CD4-positive, alpha-beta T cell treated with Interleukin-17A for 1 hour (primary cell): ENCODE results near the gene ZFP14.
A peak's percentile ranks its signal among the peaks of the same experiment; 100 is the strongest.

Experiments
- DNase-seq: peaks from one replicate; pipeline ENCODE4 v3.0.0-alpha.2; 2020

Gene ZFP14

DNA sequence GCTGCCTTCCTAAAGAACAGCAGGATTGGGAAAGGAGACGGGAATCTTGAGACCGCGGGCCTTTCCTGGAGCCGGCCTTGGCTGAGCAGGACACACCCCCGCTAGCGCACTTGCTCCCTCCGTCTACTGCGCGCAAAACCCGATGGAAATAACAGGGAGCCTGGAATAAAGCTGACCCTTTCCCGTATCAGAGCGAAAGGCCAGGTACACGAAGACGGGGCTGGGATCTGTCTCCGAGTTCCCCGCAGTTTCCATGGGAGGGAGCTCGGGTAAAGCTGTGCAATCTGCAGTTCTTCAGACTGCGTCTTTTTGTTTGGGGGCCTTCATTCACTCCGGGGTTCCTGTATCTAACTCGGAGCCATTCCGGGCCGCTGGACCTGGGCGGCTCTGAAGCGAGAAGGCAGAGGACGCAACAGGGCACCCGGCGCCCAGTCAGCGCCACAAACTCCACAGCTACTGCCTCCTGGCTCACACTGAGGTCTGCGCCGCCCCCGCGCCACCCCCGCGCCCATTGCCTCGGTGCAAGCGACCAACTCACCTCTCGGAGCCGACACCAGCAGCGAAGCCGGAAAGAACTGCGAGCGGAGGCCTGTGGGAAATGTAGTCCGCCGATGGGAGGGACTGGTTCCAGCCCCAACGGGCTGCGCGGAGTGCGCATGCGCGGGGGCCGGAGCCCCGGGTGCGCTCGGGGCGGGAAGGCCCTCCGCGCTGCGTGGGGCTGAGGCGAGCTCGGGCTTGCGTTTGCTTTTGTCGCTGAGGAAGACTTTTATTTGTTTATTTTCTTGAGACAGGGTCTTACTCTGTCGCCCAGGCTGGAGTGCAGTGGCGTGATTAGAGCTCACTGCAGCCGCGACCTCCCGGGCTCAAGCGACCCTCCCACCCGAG, at the start of gene ZFP14:
TSS of gene ZFP14 (minus strand) at position 577 of the 885 bp plus-strand sequence. CDS start 11,309 bp downstream, outside the sequence.
- peak; percentile 97 for DNase-seq

- no peak for DNase-seq
Observed at GRCh38 chr19:36423925-36424324, 44.9 kb upstream of the ZFP14 start.

- no peak for DNase-seq
Observed at GRCh38 chr19:36421749-36422481, 42.9 kb upstream of the ZFP14 start.

- no peak for DNase-seq
Observed at GRCh38 chr19:36420961-36421748, 42.2 kb upstream of the ZFP14 start.

DNA sequence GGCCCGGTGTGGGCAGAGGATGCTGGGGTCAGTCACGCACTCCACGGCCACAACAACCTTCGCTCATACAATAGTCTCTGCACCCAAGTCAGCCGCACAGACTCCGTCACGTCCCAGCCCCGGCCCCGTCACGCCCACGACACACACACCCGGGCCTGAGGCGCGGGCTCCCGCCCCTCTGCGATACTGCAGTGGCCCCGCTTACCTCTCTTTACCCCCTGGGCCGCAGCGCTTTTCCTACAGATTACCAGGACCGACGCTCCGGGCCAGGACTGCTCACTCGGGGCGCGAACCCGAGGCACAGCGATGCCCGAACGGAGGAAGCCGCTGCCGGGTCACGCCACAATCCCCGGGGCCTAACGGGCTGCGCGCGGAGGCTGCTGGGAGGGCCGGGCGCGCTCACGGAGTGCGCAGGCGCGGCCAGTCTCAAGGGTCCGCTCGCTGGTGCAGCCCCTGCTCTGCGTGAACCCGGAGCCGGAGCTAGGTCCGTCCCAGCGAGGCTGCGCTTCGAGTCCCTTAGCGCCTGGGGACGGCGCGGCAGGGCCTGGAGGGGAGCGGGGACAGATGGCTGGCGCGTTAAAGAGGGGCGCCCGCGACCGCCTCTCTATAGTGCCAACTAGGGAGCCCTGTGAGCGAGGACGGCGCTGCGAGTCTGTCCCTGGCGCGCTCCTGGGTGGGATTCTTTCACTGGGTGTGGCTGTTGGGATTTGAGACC, 39.4 kb upstream of the ZFP14 start, which contains the start of gene ZFP82:
TSS of gene ZFP82 (minus strand) at position 358 of the 715 bp plus-strand sequence. CDS start 8,855 bp downstream, outside the sequence.
- peak; percentile 80 for DNase-seq

DNA sequence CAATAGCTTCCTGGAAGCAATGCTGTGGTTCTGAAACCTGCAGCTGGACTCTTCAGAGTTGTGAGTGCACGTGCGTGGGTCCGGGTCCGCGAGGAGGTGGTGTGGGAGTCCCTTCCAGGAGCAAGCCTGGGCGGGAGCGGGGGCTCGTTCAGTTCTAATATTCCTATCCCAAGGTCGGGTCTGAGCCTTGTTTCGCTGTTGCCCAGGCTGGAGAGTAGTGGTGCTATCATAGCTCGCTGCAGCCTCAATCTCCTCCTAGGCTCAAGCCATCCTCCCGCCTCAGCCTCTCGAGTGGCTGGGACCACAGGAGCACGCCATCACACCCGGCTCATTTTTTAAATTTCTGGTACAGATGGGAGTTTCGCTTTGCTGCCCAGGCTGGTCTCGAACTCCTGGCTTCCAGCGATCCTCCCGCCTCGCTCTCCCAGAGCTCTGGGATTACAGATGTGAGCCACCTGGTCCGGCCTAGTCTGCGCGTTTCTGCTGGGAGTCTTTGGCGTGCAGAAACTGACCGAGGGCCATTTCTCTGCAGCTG, 38.8 kb upstream of the ZFP14 start:
- DNase-seq, result no peak

DNA sequence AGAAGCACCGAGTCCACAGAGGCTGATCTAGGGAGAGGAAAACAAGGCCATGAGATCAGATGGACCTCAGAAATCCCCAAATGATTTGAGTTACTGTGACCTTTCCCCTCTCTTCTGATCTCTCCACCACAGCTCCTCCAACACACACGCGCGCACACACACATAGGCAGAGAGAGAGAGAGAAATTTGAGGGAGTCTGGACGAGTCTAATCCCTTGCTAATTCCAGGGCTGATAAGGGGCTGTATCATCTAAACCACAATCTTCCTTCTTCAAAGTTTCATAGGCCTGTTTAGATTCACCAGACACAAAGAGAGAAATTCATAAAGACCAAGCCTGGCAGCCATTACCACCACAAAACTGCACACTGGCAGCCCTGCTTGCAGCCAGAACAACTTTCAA, 30.8 kb upstream of the ZFP14 start:
- no peak for DNase-seq

GRCh38 chr19:36408101-36408500, 29.1 kb upstream of the ZFP14 start:
- no peak for DNase-seq

GRCh38 chr19:36404498-36404897, 25.5 kb upstream of the ZFP14 start:
- DNase-seq, result no peak

DNA sequence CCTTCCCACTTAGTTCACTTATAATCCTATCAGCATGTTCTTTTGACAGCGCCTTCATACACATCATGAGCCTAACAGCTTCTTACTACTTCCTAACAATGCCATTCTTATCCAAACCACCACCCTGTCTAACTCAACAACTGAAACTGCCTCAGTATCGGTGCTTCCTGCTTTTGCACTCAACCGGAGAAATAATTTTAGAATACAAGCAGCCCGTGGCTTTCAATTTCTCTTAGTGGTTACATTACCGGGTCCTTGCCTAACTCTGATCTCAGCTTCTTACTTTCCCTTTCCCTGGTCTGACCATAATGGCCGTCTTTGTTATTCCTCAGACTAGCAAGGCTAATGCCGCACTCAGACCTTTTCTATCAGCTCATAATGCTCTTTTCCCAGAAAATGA, 22.5 kb upstream of the ZFP14 start:
- DNase-seq, result no peak

GRCh38 chr19:36398571-36398970, 19.6 kb upstream of the ZFP14 start:
- DNase-seq, result no peak

DNA sequence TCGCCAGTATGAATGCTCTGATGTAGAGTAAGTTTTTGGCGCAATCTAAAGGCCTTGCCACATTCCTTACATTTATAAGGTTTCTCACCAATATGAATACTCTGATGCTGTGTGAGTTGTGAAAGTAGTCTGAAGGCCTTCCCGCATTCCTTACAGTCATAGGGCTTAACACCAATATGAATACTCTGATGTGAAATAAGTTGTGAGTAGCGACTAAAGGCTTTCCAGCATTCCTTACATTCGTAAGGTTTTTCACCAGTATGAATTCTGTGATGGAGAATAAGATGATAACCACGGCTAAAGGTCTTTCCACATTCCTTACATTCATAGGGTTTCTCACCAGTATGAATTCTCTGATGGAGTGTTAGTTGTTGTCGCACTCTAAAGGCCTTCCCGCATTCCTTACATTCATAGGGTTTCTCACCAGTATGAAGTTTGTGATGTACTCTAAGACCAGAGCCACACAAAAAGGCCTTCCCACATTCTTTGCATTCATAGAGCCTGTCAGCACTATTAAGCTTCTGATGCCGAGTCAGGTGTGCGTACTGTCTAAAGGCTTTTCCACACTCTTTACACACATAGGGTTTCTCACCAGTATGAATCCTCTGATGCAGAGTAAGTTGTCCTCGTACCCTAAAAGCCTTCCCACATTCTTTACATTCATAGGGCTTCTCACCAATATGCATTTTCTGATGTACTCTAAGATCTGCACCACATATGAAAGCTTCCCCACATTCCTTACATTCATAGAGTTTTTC, 14.1 kb upstream of the ZFP14 start:
- no peak for DNase-seq

DNA sequence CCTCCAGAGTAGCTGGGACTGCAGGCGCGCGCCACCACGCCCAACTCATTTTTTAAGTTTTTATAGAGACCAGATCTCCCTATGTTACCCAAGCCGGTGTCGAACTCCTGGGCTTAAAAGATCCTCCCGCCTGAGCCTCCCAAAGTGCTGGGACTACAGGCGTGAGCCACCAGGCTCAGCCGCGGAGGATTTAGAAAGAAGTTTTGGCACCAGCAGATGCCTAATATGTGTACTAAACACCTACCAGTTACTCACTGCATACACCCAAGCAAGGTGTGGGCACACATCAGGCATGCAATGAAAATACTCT, 464 bp upstream of the ZFP14 start:
- no peak for DNase-seq

DNA sequence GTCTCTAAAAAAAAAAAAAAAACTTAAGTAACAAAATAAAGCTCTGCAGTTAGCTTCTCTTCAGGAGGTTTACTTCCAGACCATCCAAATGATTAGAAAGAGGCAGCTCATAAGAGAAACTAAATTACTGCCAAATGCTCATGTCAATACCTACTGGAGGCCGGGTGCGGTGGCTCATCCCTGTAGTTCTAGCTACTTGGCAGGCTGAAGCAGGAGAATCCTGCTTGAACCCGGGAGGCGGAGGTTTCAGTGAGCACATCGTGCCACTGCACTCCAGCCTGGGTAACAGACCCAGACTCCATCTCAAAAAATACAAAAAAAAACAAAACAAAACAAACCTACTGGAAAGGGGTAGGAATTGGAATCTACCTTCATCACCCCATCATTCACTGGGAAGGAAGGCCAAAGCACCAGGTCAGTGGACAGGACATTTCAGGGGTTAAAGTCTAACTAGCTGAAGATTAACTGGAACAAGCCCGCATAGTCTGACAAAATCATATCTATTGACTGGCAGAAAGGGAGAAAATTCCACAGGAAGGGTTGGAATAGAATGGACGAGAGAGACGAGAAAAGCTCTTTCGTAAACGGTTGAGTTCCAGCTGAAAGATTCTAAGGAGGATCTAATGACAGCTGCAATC, 1.3 kb downstream of the ZFP14 start:
- no peak for DNase-seq

DNA sequence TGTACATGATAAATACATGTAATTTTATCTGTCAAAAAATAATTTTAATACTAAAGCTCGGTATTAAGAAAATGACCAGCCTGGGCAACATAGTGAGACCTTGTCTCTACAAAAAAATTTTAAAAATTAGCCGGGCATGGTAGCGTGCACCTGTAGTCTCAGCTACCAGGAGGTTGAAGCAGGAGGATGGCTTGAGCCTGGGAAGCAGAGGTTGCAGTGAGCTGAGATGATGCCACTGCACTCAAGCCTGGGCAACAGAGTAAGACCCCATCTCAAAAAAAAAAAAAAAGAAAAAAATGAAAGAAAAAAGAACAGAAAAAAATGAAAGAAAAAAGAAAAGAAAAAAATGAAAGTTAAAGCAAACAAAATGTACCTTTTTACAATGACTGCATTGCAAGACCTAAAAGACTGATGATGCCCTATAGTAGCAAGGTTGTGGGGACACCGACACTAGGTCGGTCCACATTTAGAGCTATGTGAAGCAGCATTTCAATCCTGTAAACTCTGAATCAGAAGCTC, 5.3 kb downstream of the ZFP14 start:
- no peak for DNase-seq

DNA sequence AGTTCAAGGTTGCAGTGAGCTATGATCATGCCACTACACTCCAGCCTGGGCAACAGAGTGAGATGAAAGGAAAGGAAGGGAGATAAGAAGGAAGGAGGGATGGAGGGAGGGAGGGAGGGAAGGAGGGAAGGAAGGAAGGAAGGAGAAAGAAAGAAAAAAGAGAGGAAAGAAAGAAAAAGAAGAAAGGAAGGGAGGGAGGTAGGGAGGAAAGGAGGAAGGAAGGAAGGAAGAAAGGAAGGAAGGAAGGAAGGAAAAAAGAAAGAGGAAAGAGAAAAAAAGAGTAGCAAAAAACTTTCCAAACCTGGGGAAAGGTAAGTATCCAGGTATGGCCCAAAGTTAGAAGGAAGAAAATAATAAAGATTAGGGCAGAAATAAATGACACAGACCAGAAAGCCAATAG, 7.1 kb downstream of the ZFP14 start:
- no peak for DNase-seq

DNA sequence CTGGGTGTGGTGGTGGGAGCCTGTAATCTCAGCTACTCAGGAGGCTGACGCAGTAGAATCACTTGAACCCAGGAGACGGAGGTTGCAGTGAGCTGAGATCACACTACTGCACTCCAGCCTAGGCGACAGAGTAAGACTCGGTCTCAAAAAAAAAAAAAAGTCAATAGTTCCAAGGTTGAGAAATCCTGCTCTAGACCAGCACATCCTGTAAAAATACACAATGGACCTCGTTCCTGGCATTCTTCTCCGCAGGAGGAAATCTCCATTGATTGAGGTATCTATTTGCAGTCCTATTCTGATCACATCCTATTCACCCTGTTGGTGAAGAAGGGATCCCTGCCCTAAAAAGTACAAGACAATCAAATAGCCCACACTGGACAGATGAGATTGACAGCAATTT, 15.2 kb downstream of the ZFP14 start:
- DNase-seq, result no peak

DNA sequence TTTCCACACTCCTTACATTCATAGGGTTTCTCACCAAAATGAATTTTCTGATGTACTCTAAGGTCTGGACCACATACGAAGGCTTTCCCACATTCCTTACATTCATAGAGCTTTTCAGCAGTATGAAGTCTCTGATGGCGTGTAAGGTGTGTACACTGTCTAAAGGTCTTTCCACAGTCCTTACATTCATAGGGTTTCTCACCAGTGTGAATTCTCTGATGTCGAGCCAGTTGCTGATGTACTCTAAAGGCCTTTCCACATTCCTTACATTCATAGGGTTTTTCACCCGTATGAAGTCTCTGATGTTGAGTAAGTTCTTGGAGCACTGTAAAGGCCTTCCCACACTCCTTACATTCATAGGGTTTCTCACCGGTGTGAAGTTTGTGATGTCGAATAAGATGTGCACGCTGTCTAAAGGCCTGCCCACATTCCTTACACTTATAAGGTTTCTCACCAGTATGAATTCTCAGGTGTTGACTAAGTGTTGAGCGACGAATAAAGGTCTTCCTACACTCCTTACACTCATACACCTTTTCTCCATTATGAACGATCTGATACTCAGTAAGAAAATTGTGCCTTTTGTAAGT, 38.1 kb downstream of the ZFP14 start:
- no peak for DNase-seq

GRCh38 chr19:36331353-36332228, 47.4 kb downstream of the ZFP14 start:
- peak; percentile 84 for DNase-seq
